ENCODE results near the gene ENTR1.

The ENTR1 gene

DNA sequence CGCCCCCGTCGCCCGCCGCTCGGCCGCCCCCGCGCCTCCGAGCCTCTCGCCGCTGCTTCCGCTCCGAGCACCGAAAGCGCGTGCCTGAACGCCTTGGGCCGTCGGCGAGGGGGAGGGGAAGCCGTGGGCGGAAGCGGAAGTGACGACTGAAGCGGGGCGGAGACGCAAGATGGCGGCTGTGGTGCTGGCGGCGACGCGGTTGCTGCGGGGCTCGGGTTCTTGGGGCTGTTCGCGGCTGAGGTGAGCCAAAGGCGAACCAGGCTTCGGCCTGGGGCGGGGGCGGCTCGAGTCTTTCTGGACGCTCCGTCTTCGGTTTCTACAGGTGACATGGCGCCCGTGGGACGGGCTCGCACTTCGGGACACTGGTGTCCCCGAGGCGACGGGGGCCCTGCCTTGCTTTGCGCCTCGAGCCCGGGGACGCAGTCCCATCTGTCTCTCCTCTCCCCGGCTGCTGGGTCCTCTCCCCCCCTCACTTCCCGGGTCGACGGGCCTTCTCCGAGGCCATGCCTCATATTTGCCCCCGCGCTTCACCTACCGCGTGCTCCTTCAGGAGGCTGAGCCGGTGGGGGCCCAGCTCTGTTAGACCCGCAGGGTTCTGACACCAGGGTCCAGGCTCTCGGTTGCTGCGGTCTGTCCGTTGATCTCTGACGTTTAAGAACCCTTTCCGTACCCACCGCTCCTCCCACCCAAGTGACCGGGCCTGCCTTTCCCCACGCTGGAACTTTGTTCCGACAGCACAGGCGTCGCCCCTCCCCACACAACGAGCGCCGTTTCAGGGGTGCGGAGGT, at the start of gene ENTR1, which contains the start of gene PMPCA (continued):
- 0 out of 2 replicates have a peak, but pooled peaks have one; percentile 14 for TF ChIP-seq TSHZ1 (tag by site-specific recombination; IDR thresholded peaks at IDR 0.05; ENCODE audit: borderline replicate concordance)
- no peak for TF ChIP-seq ZNF23 (tag by site-specific recombination; IDR thresholded peaks at IDR 0.05; ENCODE audit: borderline replicate concordance)
- TF ChIP-seq ZNF366 (tag by site-specific recombination; conservative IDR thresholded peaks at IDR 0.05), result no peak
- no peak for TF ChIP-seq ZNF704 (tag by site-specific recombination; IDR thresholded peaks at IDR 0.05)
- no peak for TF ChIP-seq PRDM1 (tag by site-specific recombination; IDR thresholded peaks at IDR 0.05)
- no peak for TF ChIP-seq GLI2 (tag by site-specific recombination; IDR thresholded peaks at IDR 0.05; ENCODE audit: borderline replicate concordance, low read depth)
- TF ChIP-seq ZNF792 (tag by site-specific recombination; IDR thresholded peaks at IDR 0.05), result no peak
- TF ChIP-seq ZBTB20 (tag by site-specific recombination; IDR thresholded peaks at IDR 0.05), result peak; percentile 81
- TF ChIP-seq ZBTB1 (tag by site-specific recombination; IDR thresholded peaks at IDR 0.05), result 0 out of 2 replicates have a peak, but pooled peaks have one; percentile 24
- no peak for TF ChIP-seq ZNF747 (tag by site-specific recombination; IDR thresholded peaks at IDR 0.05)
- TF ChIP-seq FEZF1 (tag by site-specific recombination; IDR thresholded peaks at IDR 0.05), result no peak
- TF ChIP-seq ZNF280C (tag by site-specific recombination; IDR thresholded peaks at IDR 0.05), result no peak

DNA sequence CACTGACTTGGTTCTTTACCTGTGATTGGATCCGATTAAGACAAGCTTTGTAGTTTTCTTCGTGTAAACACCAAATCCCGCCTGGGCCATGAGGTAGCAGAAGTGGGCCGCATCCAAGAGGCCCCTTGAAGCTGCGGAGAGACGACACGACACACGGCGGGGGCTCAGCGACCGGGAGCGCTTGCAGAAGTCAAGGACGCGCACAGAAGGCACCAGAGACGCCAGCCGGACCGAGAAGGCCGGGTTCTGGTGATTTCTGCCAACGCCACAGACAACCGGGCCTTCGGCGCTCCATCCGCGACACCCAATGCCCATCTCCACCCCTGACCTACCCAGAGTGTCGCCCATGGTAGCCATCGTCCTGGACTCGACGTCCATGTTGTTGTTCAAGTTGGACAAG, 49.0 kb upstream of the ENTR1 start:
- ChIA-PET CTCF (interaction anchor here (1.5 to 2.3 kb wide), 2 partner anchors 18 to 58 kb away, joined by 3 to 9 read pairs; no protein-coding TSS in a partner anchor), POLR2A (no interaction called here)
- no peak for TF ChIP-seq ZNF202 (tag by site-specific recombination; IDR thresholded peaks at IDR 0.05; ENCODE audit: borderline replicate concordance)
- TF ChIP-seq ZNF157 (tag by site-specific recombination; IDR thresholded peaks at IDR 0.05), result no peak
- no peak for TF ChIP-seq ZBTB11 (tag by site-specific recombination; conservative IDR thresholded peaks at IDR 0.05; ENCODE audit: low read depth)
- no peak for TF ChIP-seq SALL2 (tag by site-specific recombination; IDR thresholded peaks at IDR 0.05; ENCODE audit: borderline replicate concordance)
- H3K9me3 ChIP-seq (ENCODE audit: control insufficient read depth, insufficient read depth, low read depth, low read length), result no peaks in the 10 kb centered on the region
- H3K4me1 ChIP-seq (ENCODE audit: control insufficient read depth, insufficient read depth, low read length), result no peaks in the 10 kb centered on the region
- no peak overlapping the region for H3K27ac ChIP-seq (ENCODE audit: extremely low read depth, low read depth, low read length)
- H3K36me3 ChIP-seq (ENCODE audit: control insufficient read depth in 2 of 2, insufficient read depth in 1 of 2, low read length in 2 of 2), result peaks cover 26 to 95% of the 10 kb centered on the region in 2 experiments
- no peak overlapping the region for H3K4me3 ChIP-seq (ENCODE audit: low read depth, low read length)

Measured in HEK293 (cell line).